Stimulated activated CD8-positive, alpha-beta memory T cell treated with anti-CD3 and anti-CD28 coated beads, Interleukin-15, amount 100 ng/mL, for 24 hours (primary cell): Measurements from ENCODE around the gene BBS9.

Experiments
- DNase-seq: peaks from one replicate; pipeline ENCODE4 v3.0.0-alpha.2; 2020; ENCODE audit warnings: low read depth

Gene BBS9

DNA sequence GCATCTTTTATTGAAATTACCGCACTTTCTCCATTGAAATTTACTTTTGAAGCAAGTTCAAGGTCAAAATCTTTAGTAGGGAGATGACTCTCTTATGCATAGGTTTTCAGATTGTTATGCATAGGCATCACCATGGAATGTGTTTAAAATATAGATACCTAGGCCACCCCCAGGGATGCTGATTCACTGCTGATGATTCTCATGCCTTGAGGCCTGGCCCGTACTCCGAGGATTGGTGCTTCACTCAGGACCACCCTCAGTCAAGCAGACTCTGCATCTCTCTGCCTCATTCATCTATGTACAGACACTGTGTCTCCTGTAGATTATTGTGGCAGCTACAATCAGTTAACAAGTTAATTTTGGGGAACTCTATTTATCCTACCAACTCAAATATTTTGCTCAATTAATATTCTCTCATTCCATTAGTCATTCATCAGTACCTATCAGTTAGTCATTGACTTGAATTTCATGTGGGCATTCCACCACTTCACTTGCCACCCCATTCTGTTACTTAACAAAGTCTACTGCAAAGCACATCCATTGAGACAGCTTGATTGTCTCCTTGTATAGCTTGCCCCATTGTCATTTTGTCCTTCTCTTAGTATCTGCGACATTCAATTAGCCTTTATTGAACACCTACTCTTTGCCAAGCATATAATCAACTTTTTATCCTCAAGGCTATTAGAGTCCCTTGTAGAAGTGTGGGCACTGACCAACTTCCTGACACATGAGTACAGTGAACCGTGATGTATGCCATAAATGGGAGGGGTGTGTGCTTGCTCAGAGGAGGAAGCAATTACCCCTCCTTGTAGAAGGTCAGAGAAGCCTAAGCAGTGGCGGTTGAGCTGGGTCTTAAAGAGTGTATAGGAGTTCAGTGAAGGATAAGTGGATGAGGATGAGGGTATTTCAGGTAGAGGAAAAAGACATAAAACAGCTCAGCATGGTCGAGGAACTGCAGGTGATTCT lies 520.4 kb downstream of the BBS9 start:
- no peak for DNase-seq

- DNase-seq, result no peak
Measured at GRCh38 chr7:33650828-33651227, 521.5 kb downstream of the BBS9 start.

DNA sequence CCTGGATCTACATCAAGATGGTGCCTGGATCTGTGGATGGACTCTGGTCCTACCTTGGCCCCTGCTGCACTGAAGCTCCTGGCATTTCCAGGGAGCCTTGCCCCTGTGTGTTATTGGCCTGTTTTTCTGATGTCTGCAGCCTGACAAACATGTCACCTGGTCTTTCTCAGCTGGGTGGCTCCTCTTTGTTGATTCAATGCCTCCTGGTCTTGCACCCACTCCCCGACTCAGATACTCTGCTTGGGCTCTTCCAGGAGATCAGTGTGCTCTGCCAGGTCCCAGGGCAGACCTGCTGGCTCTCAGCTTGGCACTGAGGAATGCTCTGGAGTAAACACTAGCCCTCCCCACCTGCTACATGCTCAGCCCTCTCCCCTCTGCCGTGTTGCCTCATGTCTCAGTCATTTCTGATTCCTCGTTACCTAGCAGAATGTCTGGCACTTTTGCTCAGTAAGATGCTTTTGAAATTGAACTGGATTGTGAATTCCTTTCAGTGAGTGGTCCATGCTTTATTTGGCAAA lies 522.7 kb downstream of the BBS9 start:
- no peak for DNase-seq

GRCh38 chr7:33654676-33655075 lies 525.3 kb downstream of the BBS9 start:
- DNase-seq, result no peak
